ENCODE data around the gene DMD.
A peak's percentile ranks its signal among the peaks of the same experiment; 100 is the strongest.

The DMD gene

GRCh38 chrX:31433856-31434255 lies 1777.5 kb downstream of the DMD start:
- no peak overlapping the region for H3K4me3 ChIP-seq (ENCODE audit: low read depth, low read length)
- TF ChIP-seq POLR2A (IDR thresholded peaks at IDR 0.05; ENCODE audit: extremely low read depth, insufficient read length) (no peak), MYC (IDR thresholded peaks at IDR 0.05; ENCODE audit: low read depth, low read length) (no peak), CTCF (IDR thresholded peaks at IDR 0.05; ENCODE audit: low read depth, low read length) (no peak)
- DNase-seq (ENCODE audit: low read depth) = no peak

- no peak for DNase-seq (ENCODE audit: low read depth)
These were observed 1781.4 kb downstream of the DMD start for GRCh38 chrX:31429915-31430314.

GRCh38 chrX:31423609-31424189 lies 1787.7 kb downstream of the DMD start:
- H3K4me3 ChIP-seq (ENCODE audit: low read depth, low read length) = no peak overlapping the region
- DNase-seq (ENCODE audit: low read depth) = peak; percentile 29
- TF ChIP-seq MYC (IDR thresholded peaks at IDR 0.05; ENCODE audit: low read depth, low read length) = no peak
- TF ChIP-seq CTCF (IDR thresholded peaks at IDR 0.05; ENCODE audit: low read depth, low read length) = peak; percentile 28

More at GRCh38 chrX:31429915-31430314, 1781.4 kb downstream of the DMD start:
- no peak overlapping the region for H3K4me3 ChIP-seq (ENCODE audit: low read depth, low read length)
- TF ChIP-seq MYC (IDR thresholded peaks at IDR 0.05; ENCODE audit: low read depth, low read length) (no peak), MAX (IDR thresholded peaks at IDR 0.05; ENCODE audit: low read depth, low read length) (no peak), CTCF (IDR thresholded peaks at IDR 0.05; ENCODE audit: low read depth, low read length) (no peak)

- no peak for DNase-seq (ENCODE audit: low read depth)
- TF ChIP-seq CTCF (IDR thresholded peaks at IDR 0.05; ENCODE audit: low read depth, low read length) = no peak
- TF ChIP-seq MYC (IDR thresholded peaks at IDR 0.05; ENCODE audit: low read depth, low read length) = no peak
- no peak for TF ChIP-seq POLR2A (IDR thresholded peaks at IDR 0.05; ENCODE audit: extremely low read depth, insufficient read length)
- TF ChIP-seq MAX (IDR thresholded peaks at IDR 0.05; ENCODE audit: low read depth, low read length) = no peak
- H3K4me3 ChIP-seq (ENCODE audit: low read depth, low read length) = no peak overlapping the region
These were observed 1789.9 kb downstream of the DMD start for GRCh38 chrX:31421441-31421840.

- H3K4me3 ChIP-seq (ENCODE audit: low read depth, low read length) = no peak overlapping the region
- TF ChIP-seq MAX (IDR thresholded peaks at IDR 0.05; ENCODE audit: low read depth, low read length) = no peak
- no peak for TF ChIP-seq POLR2A (IDR thresholded peaks at IDR 0.05; ENCODE audit: extremely low read depth, insufficient read length)
- no peak for TF ChIP-seq CTCF (IDR thresholded peaks at IDR 0.05; ENCODE audit: low read depth, low read length)
- TF ChIP-seq MYC (IDR thresholded peaks at IDR 0.05; ENCODE audit: low read depth, low read length) = no peak
- no peak for DNase-seq (ENCODE audit: low read depth)
These were observed 1790.6 kb downstream of the DMD start for GRCh38 chrX:31420711-31421151.

- no peak overlapping the region for H3K4me3 ChIP-seq (ENCODE audit: low read depth, low read length)
- no peak for DNase-seq (ENCODE audit: low read depth)
- TF ChIP-seq MYC (IDR thresholded peaks at IDR 0.05; ENCODE audit: low read depth, low read length) = no peak
- TF ChIP-seq CTCF (IDR thresholded peaks at IDR 0.05; ENCODE audit: low read depth, low read length) = no peak
- TF ChIP-seq MAX (IDR thresholded peaks at IDR 0.05; ENCODE audit: low read depth, low read length) = no peak
- no peak for TF ChIP-seq POLR2A (IDR thresholded peaks at IDR 0.05; ENCODE audit: extremely low read depth, insufficient read length)
These were observed 1791.0 kb downstream of the DMD start for GRCh38 chrX:31420302-31420701.

Measured in NB4 (cell line).